ENCODE measurements around the gene LRGUK. TPM values are rescaled to one million over a fixed set of nuclear protein-coding genes. Genes with fewer than 3 reads are reported as not detected.

LRGUK gene
- total and polyA plus RNA-seq, 2 donors (not counting 3 experiments of a cell fraction or from before 2014, with no cell fraction given) = 0.10 to 0.11 TPM

GRCh38 chr7:134284011-134284410 lies 156.9 kb downstream of the LRGUK start:
- no peaks in the 10 kb centered on the region for H4K20me1 ChIP-seq (replicated peaks; ENCODE audit: control insufficient read depth, extremely low read depth, insufficient read depth, low read length)
- H3K9me3 ChIP-seq (replicated peaks; ENCODE audit: control insufficient read depth, insufficient read depth, low read length) = no peaks in the 10 kb centered on the region
- no TSS peak for BruUV-seq (replicated peaks)
- H3K36me3 ChIP-seq (ENCODE audit: control insufficient read depth in 2 of 2, extremely low read depth in 1 of 2, insufficient read depth in 2 of 2, low read length in 2 of 2) = no peaks in the 10 kb centered on the region
- H3K9ac ChIP-seq (replicated peaks; ENCODE audit: extremely low read depth, insufficient read depth, low read length) = no peak overlapping the region
- no peaks in the 10 kb centered on the region for H3K9me1 ChIP-seq (replicated peaks; ENCODE audit: control insufficient read depth, extremely low read depth, insufficient read depth, low read length)
- peaks cover 9 to 13% of the 10 kb centered on the region in 2 experiments for H3K27me3 ChIP-seq (ENCODE audit: control insufficient read depth in 2 of 2, insufficient read depth in 2 of 2, low read length in 2 of 2)
- FAIRE-seq = no peak
- intact Hi-C loops (cut with micrococcal nuclease) = no loop called here
- no peaks in the 10 kb centered on the region for H3K79me2 ChIP-seq (ENCODE audit: control insufficient read depth, insufficient read depth, low read length)
- DNase-seq (ENCODE audit: low read depth, low spot score) = no peak
- no peak overlapping the region for H3K4me2 ChIP-seq (ENCODE audit: insufficient read depth, low read length)
- CTCF ChIA-PET = no interaction called here
- no peak for TF ChIP-seq POLR2AphosphoS5 (IDR thresholded peaks at IDR 0.05; ENCODE audit: insufficient read depth, low read depth, low read length)
- TF ChIP-seq MYC (IDR thresholded peaks at IDR 0.05; ENCODE audit: low read depth, low read length) = no peak
- no peak for TF ChIP-seq CTCF (IDR thresholded peaks at IDR 0.05; ENCODE audit: extremely low read depth in 1 of 2, insufficient read depth in 1 of 2, low read depth in 1 of 2, low read length in 2 of 2)
- no peak for TF ChIP-seq FOS (IDR thresholded peaks at IDR 0.05; ENCODE audit: borderline replicate concordance, insufficient read depth, low read length)
- TF ChIP-seq POLR2A (IDR thresholded peaks at IDR 0.05; ENCODE audit: low read depth, low read length) = no peak
- TF ChIP-seq GATA2 (IDR thresholded peaks at IDR 0.05; ENCODE audit: insufficient read depth, insufficient read length, low read depth, low read length) = no peak
- no peak for TF ChIP-seq EZH2 (IDR thresholded peaks at IDR 0.05; ENCODE audit: borderline replicate concordance, low read depth, low read length, severe bottlenecking)
- TF ChIP-seq JUN (IDR thresholded peaks at IDR 0.05; ENCODE audit: borderline replicate concordance, insufficient read depth, insufficient read length, low read depth) = no peak
- TF ChIP-seq, protein P1, sequence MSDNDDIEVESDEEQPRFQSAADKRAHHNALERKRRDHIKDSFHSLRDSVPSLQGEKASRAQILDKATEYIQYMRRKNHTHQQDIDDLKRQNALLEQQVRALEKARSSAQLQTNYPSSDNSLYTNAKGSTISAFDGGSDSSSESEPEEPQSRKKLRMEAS (IDR thresholded peaks at IDR 0.05; ENCODE audit: insufficient read depth, insufficient read length) = no peak
- dilution Hi-C loops (cut with MboI; ENCODE audit: extremely low pct_ligation_motif_present, low sequenced_read_pairs) = no loop called here
- H3K4me1 ChIP-seq (ENCODE audit: control insufficient read depth, extremely low read depth, insufficient read depth, low read length) = no peaks in the 10 kb centered on the region
- no peak overlapping the region for H2AFZ ChIP-seq (ENCODE audit: low read depth, low read length)
- no peak overlapping the region for H3K4me3 ChIP-seq (replicated peaks in 1 of 3; ENCODE audit: insufficient read depth in 1 of 3, low read depth in 1 of 3, low read length in 3 of 3)
- H3K27ac ChIP-seq (ENCODE audit: insufficient read depth, low read depth, low read length) = no peak overlapping the region
- POLR2A ChIA-PET = no interaction called here
